ENCODE data around the gene SEPSECS. TPM values are rescaled to one million over a fixed set of nuclear protein-coding genes. Genes with fewer than 3 reads are reported as not detected.

The SEPSECS gene
- total and polyA plus RNA-seq, 2 of the 8 experiments (the other 6 are each of a cell fraction or from before 2014, with no cell fraction given), result 1.9 to 4.1 TPM

DNA sequence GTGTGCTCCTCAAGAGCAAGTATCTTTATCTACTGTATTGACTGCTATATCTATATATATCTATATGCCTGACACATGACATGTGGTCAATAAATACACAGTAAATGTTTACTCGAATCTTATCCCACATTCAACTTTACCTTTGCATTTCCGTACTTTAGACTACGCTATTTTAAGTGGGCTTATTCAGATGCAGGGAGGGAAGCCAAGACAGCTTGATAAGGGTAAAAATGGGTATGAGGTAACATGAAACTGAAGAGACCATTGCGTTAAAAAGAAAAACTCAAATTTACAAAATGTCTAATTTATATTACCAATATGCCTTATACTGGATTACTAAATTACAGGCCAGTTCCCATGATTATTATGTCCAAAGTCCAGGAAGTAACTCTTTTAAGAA is 17.8 kb downstream of the SEPSECS start:
- Histone ChIP-seq H3K14ac (ENCODE audit: insufficient read length) (no peak overlapping the region), H3K4me2 (ENCODE audit: insufficient read depth in 1 of 2, low read depth in 2 of 2, low read length in 2 of 2) (no peak overlapping the region), H3K18ac (ENCODE audit: extremely low read depth, low read length) (no peak overlapping the region), H4K20me1 (replicated peaks in 1 of 2; ENCODE audit: control insufficient read depth in 1 of 2, insufficient read depth in 2 of 2, low read length in 2 of 2) (no peaks in the 10 kb centered on the region), H3K9ac (replicated peaks in 1 of 4; ENCODE audit: extremely low read depth in 1 of 4, low read depth in 3 of 4, low read length in 3 of 4) (no peak overlapping the region), H3K27ac (ENCODE audit: low read depth, low read length) (no peak overlapping the region), H4K91ac (replicated peaks; ENCODE audit: insufficient read length, low read length) (no peak overlapping the region), H3K56ac (replicated peaks; ENCODE audit: insufficient read length, low read depth, low read length) (no peak overlapping the region), H3K9me3 (ENCODE audit: insufficient read depth in 2 of 2, low read depth in 1 of 2, low read length in 1 of 2) (no peaks in the 10 kb centered on the region), H2BK120ac (replicated peaks; ENCODE audit: low read depth, low read length) (no peak overlapping the region), H3K23ac (ENCODE audit: insufficient read length) (no peak overlapping the region), H2BK20ac (ENCODE audit: low read length) (no peak overlapping the region), H3K27me3 (replicated peaks in 1 of 4; ENCODE audit: control insufficient read depth in 3 of 4, extremely low read depth in 1 of 4, insufficient read depth in 3 of 4, low read length in 3 of 4) (no peaks in the 10 kb centered on the region), H3K79me1 (ENCODE audit: low read depth, low read length) (no peaks in the 10 kb centered on the region), H2AK5ac (ENCODE audit: low read depth, low read length) (no peak overlapping the region), H2BK12ac (ENCODE audit: low read depth, low read length) (no peak overlapping the region), H2BK5ac (ENCODE audit: low read depth, low read length) (no peak overlapping the region), H3K36me3 (ENCODE audit: control insufficient read depth in 2 of 4, insufficient read depth in 4 of 4, low read length in 3 of 4) (no peaks in the 10 kb centered on the region), H4K8ac (ENCODE audit: extremely low read depth, insufficient read depth, low read length) (no peak overlapping the region), H3K79me2 (ENCODE audit: control insufficient read depth in 1 of 2, insufficient read depth in 2 of 2, low read length in 2 of 2) (no peaks in the 10 kb centered on the region), H2BK15ac (ENCODE audit: low read length) (no peak overlapping the region), H4K5ac (ENCODE audit: insufficient read length, low read depth, low read length) (no peak overlapping the region), H3K4me1 (replicated peaks in 1 of 4; ENCODE audit: control insufficient read depth in 3 of 4, insufficient read depth in 4 of 4, low read length in 3 of 4) (no peaks in the 10 kb centered on the region), H3K23me2 (ENCODE audit: low read depth, low read length) (no peaks in the 10 kb centered on the region), H2AFZ (ENCODE audit: low read length) (no peak overlapping the region), H3K4ac (replicated peaks; ENCODE audit: insufficient read length, low read depth, low read length) (no peak overlapping the region), H3K4me3 (ENCODE audit: extremely low read depth in 1 of 4, insufficient read depth in 2 of 4, low read depth in 3 of 4, low read length in 4 of 4) (no peak overlapping the region)
- FAIRE-seq (no peak), DNase-seq (ENCODE audit: low read depth in 1 of 2, low spot score in 2 of 2) (no peak)
- WGBS, 2 experiments (ENCODE audit: extremely low coverage in 1 of 2, insufficient coverage in 1 of 2, insufficient read length in 1 of 2, insufficient replicate concordance in 2 of 2, low coverage in 1 of 2, low lambda C conversion rate in 2 of 2, missing lambda C conversion rate in 1 of 2), result 95% methylated on average over 4 of the region's 4 CpGs; no CpG with 5 or more reads in 1 of the 2 experiments
- ChIA-PET CTCF (ENCODE audit: partially characterized antibody) (interaction anchor here (0.6 kb wide), 1 partner anchor 502 kb away, joined by 3 read pairs; no protein-coding TSS in a partner anchor), POLR2A (ENCODE audit: partially characterized antibody) (no interaction called here)
- TF ChIP-seq KDM4A (IDR thresholded peaks at IDR 0.05; ENCODE audit: low read depth, low read length, severe bottlenecking), result no peak
- TF ChIP-seq SUZ12 (IDR thresholded peaks at IDR 0.05; ENCODE audit: low read length), result no peak
- TF ChIP-seq CBX5 (IDR thresholded peaks at IDR 0.05; ENCODE audit: low read depth, low read length), result no peak
- TF ChIP-seq HDAC2 (IDR thresholded peaks at IDR 0.05; ENCODE audit: borderline replicate concordance in 1 of 2, low read depth in 2 of 2, low read length in 2 of 2), result no peak
- TF ChIP-seq GTF2F1 (IDR thresholded peaks at IDR 0.05; ENCODE audit: borderline replicate concordance, low read depth, low read length), result no peak
- no peak for TF ChIP-seq POLR2AphosphoS5 (IDR thresholded peaks at IDR 0.05; ENCODE audit: low read depth, low read length)

Data from H1 (cell line).